Measurements from ENCODE around the gene EBI3. TPM values are rescaled to one million over a fixed set of nuclear protein-coding genes. Genes with fewer than 3 reads are reported as not detected.
A peak's percentile ranks its signal among the peaks of the same experiment; 100 is the strongest.

EBI3 gene
- total and polyA plus RNA-seq, 2 of the 8 experiments (the other 6 are each of a cell fraction or from before 2014, with no cell fraction given) = 0.99 to 8.4 TPM

GRCh38 chr19:4198467-4199126 is 30.7 kb upstream of the EBI3 start:
- Histone ChIP-seq H3K4me1 (replicated peaks in 1 of 4; ENCODE audit: control insufficient read depth in 3 of 4, insufficient read depth in 4 of 4, low read length in 3 of 4) (peaks cover 0 to 2% (median 0%) of the 10 kb centered on the region in 4 experiments; a peak in 3 of 7 replicates), H4K91ac (replicated peaks; ENCODE audit: insufficient read length, low read length) (no peak overlapping the region), H3K18ac (ENCODE audit: extremely low read depth, low read length) (no peak overlapping the region), H2BK120ac (replicated peaks; ENCODE audit: low read depth, low read length) (no peak overlapping the region), H3K27me3 (replicated peaks in 1 of 4; ENCODE audit: control insufficient read depth in 3 of 4, extremely low read depth in 1 of 4, insufficient read depth in 3 of 4, low read length in 3 of 4) (peaks cover 0 to 7% (median 3%) of the 10 kb centered on the region in 4 experiments; a peak in 2 of 7 replicates), H3K9ac (replicated peaks in 1 of 4; ENCODE audit: extremely low read depth in 1 of 4, low read depth in 3 of 4, low read length in 3 of 4) (peak overlapping the region in 1 of 4 experiments; percentile 54; a peak in 2 of 7 replicates), H2BK15ac (ENCODE audit: low read length) (no peak overlapping the region), H3K14ac (ENCODE audit: insufficient read length) (no peak overlapping the region), H3K4me2 (ENCODE audit: insufficient read depth in 1 of 2, low read depth in 2 of 2, low read length in 2 of 2) (peak overlapping the region; percentile 65 to 79), H2BK5ac (ENCODE audit: low read depth, low read length) (no peak overlapping the region), H2AFZ (ENCODE audit: low read length) (no peak overlapping the region), H4K5ac (ENCODE audit: insufficient read length, low read depth, low read length) (no peak overlapping the region), H3K36me3 (ENCODE audit: control insufficient read depth in 2 of 4, insufficient read depth in 4 of 4, low read length in 3 of 4) (no peaks in the 10 kb centered on the region), H2AK5ac (ENCODE audit: low read depth, low read length) (no peak overlapping the region), H3K79me2 (ENCODE audit: control insufficient read depth in 1 of 2, insufficient read depth in 2 of 2, low read length in 2 of 2) (no peaks in the 10 kb centered on the region), H4K20me1 (replicated peaks in 1 of 2; ENCODE audit: control insufficient read depth in 1 of 2, insufficient read depth in 2 of 2, low read length in 2 of 2) (no peaks in the 10 kb centered on the region), H3K4ac (replicated peaks; ENCODE audit: insufficient read length, low read depth, low read length) (no peak overlapping the region), H3K4me3 (ENCODE audit: extremely low read depth in 1 of 4, insufficient read depth in 2 of 4, low read depth in 3 of 4, low read length in 4 of 4) (peak overlapping the region in 3 of 4 experiments; percentile 26 to 87 (median 68); a peak in 5 of 8 replicates), H3K27ac (ENCODE audit: low read depth, low read length) (no peak overlapping the region), H2BK20ac (ENCODE audit: low read length) (no peak overlapping the region), H4K8ac (ENCODE audit: extremely low read depth, insufficient read depth, low read length) (no peak overlapping the region), H2BK12ac (ENCODE audit: low read depth, low read length) (no peak overlapping the region), H3K23ac (ENCODE audit: insufficient read length) (no peak overlapping the region), H3K9me3 (ENCODE audit: insufficient read depth in 2 of 2, low read depth in 1 of 2, low read length in 1 of 2) (no peaks in the 10 kb centered on the region), H3K56ac (replicated peaks; ENCODE audit: insufficient read length, low read depth, low read length) (no peak overlapping the region), H3K79me1 (ENCODE audit: low read depth, low read length) (no peaks in the 10 kb centered on the region), H3K23me2 (ENCODE audit: low read depth, low read length) (peaks cover 4% of the 10 kb centered on the region)
- DNase-seq (ENCODE audit: low read depth in 1 of 2, low spot score in 2 of 2) = no peak
- FAIRE-seq = no peak
- TF ChIP-seq GABPA (IDR thresholded peaks at IDR 0.05; ENCODE audit: borderline replicate concordance, insufficient read depth, low read length) = no peak
- TF ChIP-seq ASH2L (IDR thresholded peaks at IDR 0.05; ENCODE audit: low read length) = peak; percentile 55
- POLR2A ChIA-PET (ENCODE audit: partially characterized antibody) = interaction anchor here (0.6 to 1.4 kb wide), 4 partner anchors 9 to 223 kb away, joined by 3 to 4 read pairs (median 3); no protein-coding TSS in a partner anchor
- 47% methylated on average over 6 of the region's 28 CpGs; no CpG with 5 or more reads in 1 of the 2 experiments for WGBS, 2 experiments (ENCODE audit: extremely low coverage in 1 of 2, insufficient coverage in 1 of 2, insufficient read length in 1 of 2, insufficient replicate concordance in 2 of 2, low coverage in 1 of 2, low lambda C conversion rate in 2 of 2, missing lambda C conversion rate in 1 of 2)
- CTCF ChIA-PET (ENCODE audit: partially characterized antibody) = interaction anchor here (7.0 to 8.5 kb wide), 2 partner anchors 31 to 58 kb away, joined by 43 to 91 read pairs; no protein-coding TSS in a partner anchor

Measured in H1 (cell line).